GM19099 (cell line): ENCODE measurements around the gene PTPRZ1.

ENCODE experiments used
- POLR2A ChIP-seq: IDR thresholded peaks from 3 replicates; pipeline ENCODE4 v1.6.1; 2011; ENCODE audit warnings: low read depth; ENCODE audit not compliant: insufficient read length; ENCODE audit errors: extremely low read depth

PTPRZ1 gene

GRCh38 chr7:121872831-121873288 is at the start of gene PTPRZ1:
PTPRZ1 (plus strand) TSS chr7:121873161; CDS start chr7:121873500, 339 bp downstream.
- TF ChIP-seq POLR2A, result no peak

DNA sequence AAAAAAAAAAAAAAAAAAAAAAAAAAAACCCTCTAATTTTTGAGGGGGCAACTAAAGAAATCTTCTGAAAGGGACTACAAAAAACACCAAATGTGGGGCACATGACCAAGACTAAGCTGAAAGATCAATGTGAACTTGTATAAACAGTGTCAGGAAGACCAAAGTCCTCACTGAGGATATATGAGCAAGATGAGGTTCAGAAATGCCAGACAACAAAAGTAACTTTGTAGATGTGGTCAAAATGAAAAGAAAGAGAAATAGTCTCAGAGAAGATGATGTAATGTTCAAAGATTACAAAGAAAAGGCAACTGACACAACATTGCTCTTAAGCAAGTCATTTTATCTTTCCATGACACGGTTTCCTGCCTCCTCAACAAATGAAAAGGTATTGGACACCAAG is 48.7 kb upstream of the PTPRZ1 start:
- TF ChIP-seq POLR2A, result no peak

GRCh38 chr7:121831351-121831750 is 41.6 kb upstream of the PTPRZ1 start:
- TF ChIP-seq POLR2A, result no peak

GRCh38 chr7:121831801-121832200 is 41.2 kb upstream of the PTPRZ1 start:
- no peak for TF ChIP-seq POLR2A

GRCh38 chr7:121832347-121832746 is 40.6 kb upstream of the PTPRZ1 start:
- no peak for TF ChIP-seq POLR2A

DNA sequence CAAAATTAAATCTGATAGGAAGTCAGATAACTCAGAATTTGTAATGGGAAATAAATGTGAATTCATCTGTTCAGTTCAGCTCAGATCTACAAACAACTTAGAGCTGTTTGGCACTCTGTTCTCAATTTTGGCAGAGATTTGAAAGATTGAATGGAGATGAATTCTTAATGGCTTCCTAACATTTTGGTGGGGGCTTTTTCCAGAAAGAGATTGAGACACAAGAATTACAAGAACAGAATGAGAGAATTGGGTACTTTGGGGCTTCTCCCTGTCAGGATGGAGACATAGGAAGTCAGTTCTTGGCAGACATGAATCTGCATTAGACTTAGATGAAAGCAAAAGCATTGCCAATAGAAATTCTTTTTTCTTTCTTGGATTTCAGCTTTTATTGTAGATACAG is 39.0 kb upstream of the PTPRZ1 start:
- no peak for TF ChIP-seq POLR2A

- TF ChIP-seq POLR2A, result no peak
These were observed 35.5 kb upstream of the PTPRZ1 start for GRCh38 chr7:121837462-121837861.

DNA sequence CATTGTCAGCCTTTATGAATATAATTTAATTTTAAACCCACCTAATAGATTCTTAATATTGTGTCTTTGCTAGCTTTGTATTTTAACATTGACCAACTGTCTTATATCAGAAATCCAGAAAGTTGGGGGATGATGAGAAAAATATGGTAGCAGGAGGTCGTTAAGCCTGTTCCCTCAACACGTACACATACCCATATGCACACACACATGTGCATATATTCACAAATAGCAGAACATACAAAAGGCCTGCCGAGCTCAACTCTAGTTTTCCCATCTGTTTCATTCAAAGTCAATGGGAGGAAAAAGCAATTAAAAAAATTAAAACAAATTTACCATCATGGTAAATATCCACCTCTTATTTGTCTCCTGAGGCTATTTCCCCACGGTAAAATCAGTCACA is 25.9 kb upstream of the PTPRZ1 start:
- TF ChIP-seq POLR2A, result no peak

DNA sequence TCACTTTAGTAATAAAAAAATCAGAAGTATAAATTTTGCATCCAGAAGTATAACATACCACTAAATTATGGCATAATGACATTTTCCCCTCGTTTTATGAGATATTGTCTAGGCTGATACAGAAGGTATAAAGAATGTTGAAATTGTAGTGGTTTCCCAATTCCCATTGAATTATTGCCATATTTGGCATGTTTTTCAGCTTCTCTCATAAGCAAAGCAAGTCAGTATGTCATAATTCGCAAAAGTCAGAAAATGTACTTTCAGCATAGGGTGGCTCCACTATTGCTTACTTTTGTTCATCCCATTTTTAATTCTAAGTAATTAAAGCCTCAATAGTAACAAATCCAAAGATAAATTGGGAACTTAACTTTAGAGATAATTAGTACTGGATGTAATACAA is 19.7 kb upstream of the PTPRZ1 start:
- TF ChIP-seq POLR2A, result no peak

GRCh38 chr7:121860953-121861352 is 12.0 kb upstream of the PTPRZ1 start:
- TF ChIP-seq POLR2A, result no peak

GRCh38 chr7:121862591-121862990 is 10.4 kb upstream of the PTPRZ1 start:
- no peak for TF ChIP-seq POLR2A

GRCh38 chr7:121871188-121871587 is 1.8 kb upstream of the PTPRZ1 start:
- no peak for TF ChIP-seq POLR2A

DNA sequence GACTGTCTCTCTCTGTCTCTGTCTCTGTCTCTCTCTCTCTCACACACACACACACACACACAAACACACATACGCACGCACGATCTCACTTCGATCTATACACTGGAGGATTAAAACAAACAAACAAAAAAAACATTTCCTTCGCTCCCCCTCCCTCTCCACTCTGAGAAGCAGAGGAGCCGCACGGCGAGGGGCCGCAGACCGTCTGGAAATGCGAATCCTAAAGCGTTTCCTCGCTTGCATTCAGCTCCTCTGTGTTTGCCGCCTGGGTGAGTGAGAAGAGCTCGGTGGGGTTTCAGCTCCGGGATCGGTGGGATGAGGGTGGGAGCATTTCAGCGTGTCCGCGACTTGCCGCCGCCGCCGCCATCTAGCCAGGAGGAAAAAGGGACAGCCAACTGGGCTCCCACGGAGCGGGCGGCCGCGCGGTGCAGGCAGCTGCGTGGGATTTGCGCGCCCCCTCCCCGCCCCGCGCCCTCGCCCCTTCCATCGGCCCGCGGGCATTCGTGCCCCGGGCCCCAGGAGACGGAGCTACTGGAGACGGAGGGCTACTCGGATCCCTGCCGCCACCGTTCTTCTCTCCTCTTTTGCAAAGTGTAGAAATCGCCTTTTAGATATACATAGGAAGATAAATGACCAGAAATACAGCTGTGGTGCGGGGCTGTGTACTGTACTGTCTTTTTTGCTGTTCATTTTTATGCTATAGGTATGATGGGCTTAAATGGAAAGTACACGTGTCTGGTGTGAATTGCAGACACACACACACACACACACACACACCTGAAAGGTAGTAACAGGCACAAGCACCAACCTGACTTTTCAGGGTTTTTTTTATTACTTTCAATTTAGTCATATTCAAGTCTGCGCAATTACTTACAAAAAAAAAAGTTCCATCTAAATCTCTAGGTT is 581 bp downstream of the PTPRZ1 start:
- TF ChIP-seq POLR2A, result no peak

GRCh38 chr7:121874298-121874697 is 1.3 kb downstream of the PTPRZ1 start:
- no peak for TF ChIP-seq POLR2A

DNA sequence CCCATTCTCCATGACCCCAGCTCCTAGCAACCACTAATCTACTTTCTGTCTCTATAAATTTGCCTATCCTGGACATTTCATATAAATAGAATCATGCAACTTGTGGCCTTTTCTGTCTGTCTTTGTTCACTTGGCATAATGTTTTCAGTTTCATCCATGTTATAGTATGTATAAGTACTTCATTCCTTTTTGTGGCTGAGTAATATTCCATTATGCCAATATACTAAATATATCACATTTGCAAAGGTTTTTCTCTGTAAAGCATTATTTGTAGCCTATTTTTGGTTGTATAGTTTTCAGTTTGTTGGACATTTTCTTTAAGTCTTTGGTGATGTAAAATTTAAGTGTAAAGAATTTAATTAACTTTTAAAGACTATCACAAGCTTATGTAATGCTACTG is 2.2 kb downstream of the PTPRZ1 start:
- no peak for TF ChIP-seq POLR2A
